Right lobe of liver (tissue), 4 donors: Measurements from ENCODE around the gene SPI1.

Source experiments
- CTCF ChIP-seq, 4 donors: fragments of 200-600 bp in 3 of 4; fragments of 450-650 bp in 1 of 4; IDR thresholded peaks; one replicate each; pipeline versions ENCODE4 v1.5.1 to v1.8.0; 2016 to 2022; ENCODE audit warnings: antibody characterized with exemption in 4 of 4, mild to moderate bottlenecking in 2 of 4
- POLR2A ChIP-seq: fragments of 450-650 bp; IDR thresholded peaks from one replicate; pipeline ENCODE4 v1.6.1; 2017; ENCODE audit warnings: antibody characterized with exemption, mild to moderate bottlenecking
- donor health status: DM: no; HTN: no; CAD: no.
- donor health status: DM: no; HTN: no; CAD: no.
- donor health status: DM: no; HTN: yes; CAD: no.

- TF ChIP-seq CTCF (IDR thresholded peaks at IDR 0.05) (no peak), POLR2A (peak; percentile 66)
Measured at GRCh38 chr11:47426062-47426956, 48.0 kb upstream of the SPI1 start, which contains the start of gene PSMC3.
